WTC11 (cell line): ENCODE data around the gene PLXDC1. TPM values are rescaled to one million over a fixed set of nuclear protein-coding genes. Genes with fewer than 3 reads are reported as not detected.

ENCODE experiments used
- ATAC-seq: fragments of 200-7000 bp; cut with Tn5 transposase; 2 replicates; pipeline ENCODE4 v1.10.0; 2021; ENCODE audit warnings: mild to moderate bottlenecking, moderate library complexity
- CTCF ChIA-PET: fragments of 300-600 bp; sonication (Branson Sonifier 250); formaldehyde crosslinking; loops from one replicate; lab custom pipeline; 2021; ENCODE audit warnings: antibody characterized with exemption; lab: Charles Lee
- POLR2A ChIA-PET: fragments of 350-600 bp; sonication (Branson Sonifier 250); formaldehyde crosslinking; loops from one replicate; lab custom pipeline; 2021; ENCODE audit warnings: antibody characterized with exemption; lab: Charles Lee
- DNase-seq: peaks from one replicate; pipeline ENCODE4 v3.0.0; 2021; ENCODE audit warnings: low spot score
- H3K27ac Mint-ChIP-seq: 2 replicates; pipeline ENCODE4 v1.8.0; 2021; ENCODE audit warnings: mixed read lengths
- H3K27me3 Mint-ChIP-seq: 2 replicates; pipeline ENCODE4 v1.8.0; 2021; ENCODE audit warnings: low read depth, mild to moderate bottlenecking, moderate library complexity, mixed read lengths
- H3K36me3 Mint-ChIP-seq: 2 replicates; pipeline ENCODE4 v1.8.0; 2021; ENCODE audit warnings: mixed read lengths
- H3K4me1 Mint-ChIP-seq: 2 replicates; pipeline ENCODE4 v1.8.0; 2022; ENCODE audit warnings: mixed read lengths
- H3K4me3 Mint-ChIP-seq: 2 replicates; pipeline ENCODE4 v1.8.0; 2021; ENCODE audit warnings: mild to moderate bottlenecking, moderate library complexity, mixed read lengths
- H3K9me3 Mint-ChIP-seq: 2 replicates; pipeline ENCODE4 v1.8.0; 2021; ENCODE audit warnings: mixed read lengths
- ATF1 ChIP-seq: sonication (generic); formaldehyde crosslinking; IDR thresholded peaks from 2 replicates; pipeline ENCODE4 v1.8.1; 2023; ENCODE audit warnings: mild to moderate bottlenecking, moderate library complexity, missing genetic modification reagents
- ETV6 ChIP-seq: sonication (generic); formaldehyde crosslinking; IDR thresholded peaks from 2 replicates; pipeline ENCODE4 v1.8.1; 2022; ENCODE audit warnings: mild to moderate bottlenecking, missing genetic modification reagents
- FOXK1 ChIP-seq: sonication (generic); formaldehyde crosslinking; IDR thresholded peaks from 2 replicates; pipeline ENCODE4 v1.8.0; 2022; ENCODE audit warnings: mild to moderate bottlenecking, moderate library complexity, missing genetic modification reagents
- FOXP1 ChIP-seq: sonication (generic); formaldehyde crosslinking; IDR thresholded peaks from 2 replicates; pipeline ENCODE4 v1.8.0; 2022; ENCODE audit warnings: missing genetic modification reagents, mild to moderate bottlenecking, moderate library complexity, borderline replicate concordance
- GRHL2 ChIP-seq: fragments of 250-450 bp; sonication (Bioruptor Pico); IDR thresholded peaks from 2 replicates; pipeline ENCODE4 v1.8.0; 2022; ENCODE audit warnings: mild to moderate bottlenecking, moderate library complexity; ENCODE audit not compliant: insufficient replicate concordance, severe bottlenecking
- IRF2 ChIP-seq: sonication (generic); formaldehyde crosslinking; IDR thresholded peaks from 2 replicates; pipeline ENCODE4 v1.8.0; 2022; ENCODE audit warnings: low read depth, missing genetic modification reagents, borderline replicate concordance
- JUN ChIP-seq: sonication (generic); formaldehyde crosslinking; IDR thresholded peaks from 2 replicates; pipeline ENCODE4 v1.8.0; 2023; ENCODE audit warnings: mild to moderate bottlenecking, missing genetic modification reagents
- KAT7 ChIP-seq: sonication (generic); formaldehyde crosslinking; IDR thresholded peaks from 2 replicates; pipeline ENCODE4 v1.8.1; 2023; ENCODE audit warnings: missing genetic modification reagents, mild to moderate bottlenecking, borderline replicate concordance
- OVOL2 ChIP-seq: fragments of 250-450 bp; sonication (Bioruptor Pico); IDR thresholded peaks from 2 replicates; pipeline ENCODE4 v1.9.0; 2021; ENCODE audit warnings: mild to moderate bottlenecking, borderline replicate concordance
- SOX15 ChIP-seq: fragments of 250-450 bp; sonication (Bioruptor Pico); IDR thresholded peaks from 2 replicates; pipeline ENCODE4 v1.9.0; 2021; ENCODE audit warnings: mild to moderate bottlenecking
- SP1 ChIP-seq: sonication (generic); formaldehyde crosslinking; conservative IDR thresholded peaks from 2 replicates; pipeline ENCODE4 v1.8.1; 2022; ENCODE audit warnings: missing genetic modification reagents
- ZNF121 ChIP-seq: sonication (generic); formaldehyde crosslinking; IDR thresholded peaks from 2 replicates; pipeline ENCODE4 v1.8.0; 2023; ENCODE audit warnings: missing genetic modification reagents
- ZNF138 ChIP-seq: sonication (generic); formaldehyde crosslinking; conservative IDR thresholded peaks from 2 replicates; pipeline ENCODE4 v1.8.1; 2022; ENCODE audit warnings: mild to moderate bottlenecking, moderate library complexity, missing genetic modification reagents
- ZNF219 ChIP-seq: sonication (generic); formaldehyde crosslinking; IDR thresholded peaks from 2 replicates; pipeline ENCODE4 v1.8.0; 2023; ENCODE audit warnings: missing genetic modification reagents, mild to moderate bottlenecking, borderline replicate concordance
- ZNF263 ChIP-seq: sonication (generic); formaldehyde crosslinking; IDR thresholded peaks from 2 replicates; pipeline ENCODE4 v1.8.1; 2022; ENCODE audit warnings: low read depth, mild to moderate bottlenecking, moderate library complexity, missing genetic modification reagents
- ZNF317 ChIP-seq: sonication (generic); formaldehyde crosslinking; IDR thresholded peaks from 2 replicates; pipeline ENCODE4 v1.8.1; 2023; ENCODE audit warnings: low read depth, mild to moderate bottlenecking, moderate library complexity, missing genetic modification reagents, borderline replicate concordance
- total RNA-seq: library from RNA; stranded (reverse); gene quantifications from 3 replicates; pipeline ENCODE4 v1.2.3, GENCODE V29; 2021
- TF ChIP-seq, protein P1 (sequence below): sonication (generic); formaldehyde crosslinking; IDR thresholded peaks from 2 replicates; pipeline ENCODE4 v1.8.1; 2022; ENCODE audit warnings: mild to moderate bottlenecking, moderate library complexity, missing genetic modification reagents
- TF ChIP-seq, protein P2 (sequence below): fragments of 250-450 bp; sonication (Bioruptor Pico); IDR thresholded peaks from 2 replicates; pipeline ENCODE4 v1.9.0; 2021; ENCODE audit warnings: mild to moderate bottlenecking
- TF ChIP-seq, protein P3 (sequence below): sonication (generic); formaldehyde crosslinking; IDR thresholded peaks from 2 replicates; pipeline ENCODE4 v1.8.1; 2022; ENCODE audit warnings: low read depth, mild to moderate bottlenecking, moderate library complexity, missing genetic modification reagents, borderline replicate concordance
- TF ChIP-seq, protein P4 (sequence below): sonication (generic); formaldehyde crosslinking; IDR thresholded peaks from 2 replicates; pipeline ENCODE4 v1.8.0; 2022; ENCODE audit warnings: mild to moderate bottlenecking, missing genetic modification reagents
- TF ChIP-seq, protein P5 (sequence below): sonication (generic); formaldehyde crosslinking; IDR thresholded peaks from 2 replicates; pipeline ENCODE4 v1.8.1; 2022; ENCODE audit warnings: low read depth, missing genetic modification reagents, borderline replicate concordance
- TF ChIP-seq, protein P6 (sequence below): fragments of 250-450 bp; sonication (Bioruptor Pico); IDR thresholded peaks from 2 replicates; pipeline ENCODE4 v1.8.0; 2021; ENCODE audit warnings: mild to moderate bottlenecking
- TF ChIP-seq, protein P7 (sequence below): sonication (generic); formaldehyde crosslinking; IDR thresholded peaks from 2 replicates; pipeline ENCODE4 v1.8.0; 2023; ENCODE audit warnings: mild to moderate bottlenecking, missing genetic modification reagents

The PLXDC1 gene
- total RNA-seq, 1 experiment from 2014 or later, result 5.4 TPM

DNA sequence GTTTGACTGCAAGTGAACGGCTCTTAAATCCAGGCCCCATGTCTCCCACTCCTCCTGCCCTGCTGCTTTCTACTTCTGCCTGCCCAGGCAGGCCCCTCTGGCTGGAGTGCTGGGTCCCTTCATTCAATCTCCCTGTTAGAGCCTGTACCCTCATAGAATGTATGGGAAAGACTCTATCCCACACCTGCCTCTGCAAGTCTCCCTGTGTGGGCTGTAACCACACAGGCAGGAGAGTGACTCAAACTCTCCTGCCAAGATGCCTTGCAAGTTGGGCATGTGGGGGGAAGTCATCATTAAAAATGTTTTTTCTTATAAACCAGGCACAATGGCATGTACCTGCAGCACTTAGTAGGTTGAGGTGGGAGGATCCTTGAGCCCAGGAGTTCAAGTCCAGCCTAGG is 77.5 kb downstream of the PLXDC1 start:
- H3K4me1 Mint-ChIP-seq, result peaks cover 8% of the 10 kb centered on the region
- no peaks in the 10 kb centered on the region for H3K9me3 Mint-ChIP-seq
- no peaks in the 10 kb centered on the region for H3K36me3 Mint-ChIP-seq
- POLR2A ChIA-PET, result no interaction called here
- TF ChIP-seq SP1 (CRISPR knock-in tag) (no peak), SOX15 (CRISPR knock-in tag) (no peak), FOXP1 (CRISPR knock-in tag) (no peak), ATF1 (CRISPR knock-in tag) (no peak), ZNF138 (CRISPR knock-in tag) (no peak), ZNF219 (CRISPR knock-in tag) (no peak), GRHL2 (CRISPR knock-in tag) (no peak), KAT7 (no peak), ZNF317 (CRISPR knock-in tag) (no peak), IRF2 (CRISPR knock-in tag) (no peak), ZNF121 (CRISPR knock-in tag) (no peak), ETV6 (CRISPR knock-in tag) (no peak)
- TF ChIP-seq, protein P1, sequence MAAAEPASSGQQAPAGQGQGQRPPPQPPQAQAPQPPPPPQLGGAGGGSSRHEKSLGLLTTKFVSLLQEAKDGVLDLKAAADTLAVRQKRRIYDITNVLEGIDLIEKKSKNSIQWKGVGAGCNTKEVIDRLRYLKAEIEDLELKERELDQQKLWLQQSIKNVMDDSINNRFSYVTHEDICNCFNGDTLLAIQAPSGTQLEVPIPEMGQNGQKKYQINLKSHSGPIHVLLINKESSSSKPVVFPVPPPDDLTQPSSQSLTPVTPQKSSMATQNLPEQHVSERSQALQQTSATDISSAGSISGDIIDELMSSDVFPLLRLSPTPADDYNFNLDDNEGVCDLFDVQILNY (CRISPR knock-in tag), result no peak
- TF ChIP-seq, protein P2, sequence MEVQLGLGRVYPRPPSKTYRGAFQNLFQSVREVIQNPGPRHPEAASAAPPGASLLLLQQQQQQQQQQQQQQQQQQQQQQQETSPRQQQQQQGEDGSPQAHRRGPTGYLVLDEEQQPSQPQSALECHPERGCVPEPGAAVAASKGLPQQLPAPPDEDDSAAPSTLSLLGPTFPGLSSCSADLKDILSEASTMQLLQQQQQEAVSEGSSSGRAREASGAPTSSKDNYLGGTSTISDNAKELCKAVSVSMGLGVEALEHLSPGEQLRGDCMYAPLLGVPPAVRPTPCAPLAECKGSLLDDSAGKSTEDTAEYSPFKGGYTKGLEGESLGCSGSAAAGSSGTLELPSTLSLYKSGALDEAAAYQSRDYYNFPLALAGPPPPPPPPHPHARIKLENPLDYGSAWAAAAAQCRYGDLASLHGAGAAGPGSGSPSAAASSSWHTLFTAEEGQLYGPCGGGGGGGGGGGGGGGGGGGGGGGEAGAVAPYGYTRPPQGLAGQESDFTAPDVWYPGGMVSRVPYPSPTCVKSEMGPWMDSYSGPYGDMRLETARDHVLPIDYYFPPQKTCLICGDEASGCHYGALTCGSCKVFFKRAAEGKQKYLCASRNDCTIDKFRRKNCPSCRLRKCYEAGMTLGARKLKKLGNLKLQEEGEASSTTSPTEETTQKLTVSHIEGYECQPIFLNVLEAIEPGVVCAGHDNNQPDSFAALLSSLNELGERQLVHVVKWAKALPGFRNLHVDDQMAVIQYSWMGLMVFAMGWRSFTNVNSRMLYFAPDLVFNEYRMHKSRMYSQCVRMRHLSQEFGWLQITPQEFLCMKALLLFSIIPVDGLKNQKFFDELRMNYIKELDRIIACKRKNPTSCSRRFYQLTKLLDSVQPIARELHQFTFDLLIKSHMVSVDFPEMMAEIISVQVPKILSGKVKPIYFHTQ, result no peak
- TF ChIP-seq, protein P3, sequence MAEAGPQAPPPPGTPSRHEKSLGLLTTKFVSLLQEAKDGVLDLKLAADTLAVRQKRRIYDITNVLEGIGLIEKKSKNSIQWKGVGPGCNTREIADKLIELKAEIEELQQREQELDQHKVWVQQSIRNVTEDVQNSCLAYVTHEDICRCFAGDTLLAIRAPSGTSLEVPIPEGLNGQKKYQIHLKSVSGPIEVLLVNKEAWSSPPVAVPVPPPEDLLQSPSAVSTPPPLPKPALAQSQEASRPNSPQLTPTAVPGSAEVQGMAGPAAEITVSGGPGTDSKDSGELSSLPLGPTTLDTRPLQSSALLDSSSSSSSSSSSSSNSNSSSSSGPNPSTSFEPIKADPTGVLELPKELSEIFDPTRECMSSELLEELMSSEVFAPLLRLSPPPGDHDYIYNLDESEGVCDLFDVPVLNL (CRISPR knock-in tag), result no peak
- TF ChIP-seq, protein P4, sequence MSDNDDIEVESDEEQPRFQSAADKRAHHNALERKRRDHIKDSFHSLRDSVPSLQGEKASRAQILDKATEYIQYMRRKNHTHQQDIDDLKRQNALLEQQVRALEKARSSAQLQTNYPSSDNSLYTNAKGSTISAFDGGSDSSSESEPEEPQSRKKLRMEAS (CRISPR knock-in tag), result no peak
- TF ChIP-seq, protein P5, sequence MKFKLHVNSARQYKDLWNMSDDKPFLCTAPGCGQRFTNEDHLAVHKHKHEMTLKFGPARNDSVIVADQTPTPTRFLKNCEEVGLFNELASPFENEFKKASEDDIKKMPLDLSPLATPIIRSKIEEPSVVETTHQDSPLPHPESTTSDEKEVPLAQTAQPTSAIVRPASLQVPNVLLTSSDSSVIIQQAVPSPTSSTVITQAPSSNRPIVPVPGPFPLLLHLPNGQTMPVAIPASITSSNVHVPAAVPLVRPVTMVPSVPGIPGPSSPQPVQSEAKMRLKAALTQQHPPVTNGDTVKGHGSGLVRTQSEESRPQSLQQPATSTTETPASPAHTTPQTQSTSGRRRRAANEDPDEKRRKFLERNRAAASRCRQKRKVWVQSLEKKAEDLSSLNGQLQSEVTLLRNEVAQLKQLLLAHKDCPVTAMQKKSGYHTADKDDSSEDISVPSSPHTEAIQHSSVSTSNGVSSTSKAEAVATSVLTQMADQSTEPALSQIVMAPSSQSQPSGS (CRISPR knock-in tag), result no peak
- CTCF ChIA-PET, result interaction anchor here (1.3 kb wide), 1 partner anchor 79 kb away, joined by 5 read pairs; no protein-coding TSS in a partner anchor
- DNase-seq (no peak), ATAC-seq (no peak)
- no peak overlapping the region for H3K27ac Mint-ChIP-seq
- no peaks in the 10 kb centered on the region; the same call in 1 of the 2 replicates for H3K27me3 Mint-ChIP-seq
- no peak overlapping the region for H3K4me3 Mint-ChIP-seq

DNA sequence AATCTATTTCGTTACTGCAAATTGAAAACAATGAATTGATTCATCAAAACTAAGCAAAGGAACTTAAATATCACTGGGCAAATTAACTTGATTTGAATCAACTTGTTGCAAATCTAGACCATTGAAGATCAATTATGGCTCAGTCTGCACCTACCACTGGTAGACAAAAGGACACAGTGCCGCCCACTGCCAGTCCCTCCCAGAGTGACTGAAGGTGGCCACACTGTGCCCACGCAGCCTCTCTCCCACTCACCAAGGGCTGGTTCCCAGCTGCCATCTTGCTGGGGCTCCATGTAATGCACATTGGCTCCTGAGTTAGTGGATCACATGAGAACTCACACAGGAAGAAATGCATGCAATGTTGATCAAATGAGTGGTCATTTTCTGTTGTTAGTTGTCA is 78.1 kb downstream of the PLXDC1 start:
- DNase-seq (no peak), ATAC-seq (no peak)
- Mint-ChIP-seq H3K9me3 (no peaks in the 10 kb centered on the region), H3K27me3 (no peaks in the 10 kb centered on the region; the same call in 1 of the 2 replicates), H3K4me1 (peaks cover 8% of the 10 kb centered on the region), H3K4me3 (no peak overlapping the region), H3K36me3 (no peaks in the 10 kb centered on the region), H3K27ac (no peak overlapping the region)
- CTCF ChIA-PET, result no interaction called here
- POLR2A ChIA-PET, result no interaction called here
- no peak for TF ChIP-seq GRHL2 (CRISPR knock-in tag)
- TF ChIP-seq, protein P3 (CRISPR knock-in tag), result no peak
- no peak for TF ChIP-seq OVOL2 (CRISPR knock-in tag)
- TF ChIP-seq SOX15 (CRISPR knock-in tag), result no peak
- no peak for TF ChIP-seq JUN (CRISPR knock-in tag)
- no peak for TF ChIP-seq FOXK1 (CRISPR knock-in tag)
- TF ChIP-seq ZNF317 (CRISPR knock-in tag), result no peak
- TF ChIP-seq, protein P6, sequence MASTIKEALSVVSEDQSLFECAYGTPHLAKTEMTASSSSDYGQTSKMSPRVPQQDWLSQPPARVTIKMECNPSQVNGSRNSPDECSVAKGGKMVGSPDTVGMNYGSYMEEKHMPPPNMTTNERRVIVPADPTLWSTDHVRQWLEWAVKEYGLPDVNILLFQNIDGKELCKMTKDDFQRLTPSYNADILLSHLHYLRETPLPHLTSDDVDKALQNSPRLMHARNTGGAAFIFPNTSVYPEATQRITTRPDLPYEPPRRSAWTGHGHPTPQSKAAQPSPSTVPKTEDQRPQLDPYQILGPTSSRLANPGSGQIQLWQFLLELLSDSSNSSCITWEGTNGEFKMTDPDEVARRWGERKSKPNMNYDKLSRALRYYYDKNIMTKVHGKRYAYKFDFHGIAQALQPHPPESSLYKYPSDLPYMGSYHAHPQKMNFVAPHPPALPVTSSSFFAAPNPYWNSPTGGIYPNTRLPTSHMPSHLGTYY, result no peak
- TF ChIP-seq, protein P7, sequence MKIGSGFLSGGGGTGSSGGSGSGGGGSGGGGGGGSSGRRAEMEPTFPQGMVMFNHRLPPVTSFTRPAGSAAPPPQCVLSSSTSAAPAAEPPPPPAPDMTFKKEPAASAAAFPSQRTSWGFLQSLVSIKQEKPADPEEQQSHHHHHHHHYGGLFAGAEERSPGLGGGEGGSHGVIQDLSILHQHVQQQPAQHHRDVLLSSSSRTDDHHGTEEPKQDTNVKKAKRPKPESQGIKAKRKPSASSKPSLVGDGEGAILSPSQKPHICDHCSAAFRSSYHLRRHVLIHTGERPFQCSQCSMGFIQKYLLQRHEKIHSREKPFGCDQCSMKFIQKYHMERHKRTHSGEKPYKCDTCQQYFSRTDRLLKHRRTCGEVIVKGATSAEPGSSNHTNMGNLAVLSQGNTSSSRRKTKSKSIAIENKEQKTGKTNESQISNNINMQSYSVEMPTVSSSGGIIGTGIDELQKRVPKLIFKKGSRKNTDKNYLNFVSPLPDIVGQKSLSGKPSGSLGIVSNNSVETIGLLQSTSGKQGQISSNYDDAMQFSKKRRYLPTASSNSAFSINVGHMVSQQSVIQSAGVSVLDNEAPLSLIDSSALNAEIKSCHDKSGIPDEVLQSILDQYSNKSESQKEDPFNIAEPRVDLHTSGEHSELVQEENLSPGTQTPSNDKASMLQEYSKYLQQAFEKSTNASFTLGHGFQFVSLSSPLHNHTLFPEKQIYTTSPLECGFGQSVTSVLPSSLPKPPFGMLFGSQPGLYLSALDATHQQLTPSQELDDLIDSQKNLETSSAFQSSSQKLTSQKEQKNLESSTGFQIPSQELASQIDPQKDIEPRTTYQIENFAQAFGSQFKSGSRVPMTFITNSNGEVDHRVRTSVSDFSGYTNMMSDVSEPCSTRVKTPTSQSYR (CRISPR knock-in tag), result no peak
- no peak for TF ChIP-seq ZNF263 (CRISPR knock-in tag)
